ENCODE data around the gene CORO6.

DNA sequence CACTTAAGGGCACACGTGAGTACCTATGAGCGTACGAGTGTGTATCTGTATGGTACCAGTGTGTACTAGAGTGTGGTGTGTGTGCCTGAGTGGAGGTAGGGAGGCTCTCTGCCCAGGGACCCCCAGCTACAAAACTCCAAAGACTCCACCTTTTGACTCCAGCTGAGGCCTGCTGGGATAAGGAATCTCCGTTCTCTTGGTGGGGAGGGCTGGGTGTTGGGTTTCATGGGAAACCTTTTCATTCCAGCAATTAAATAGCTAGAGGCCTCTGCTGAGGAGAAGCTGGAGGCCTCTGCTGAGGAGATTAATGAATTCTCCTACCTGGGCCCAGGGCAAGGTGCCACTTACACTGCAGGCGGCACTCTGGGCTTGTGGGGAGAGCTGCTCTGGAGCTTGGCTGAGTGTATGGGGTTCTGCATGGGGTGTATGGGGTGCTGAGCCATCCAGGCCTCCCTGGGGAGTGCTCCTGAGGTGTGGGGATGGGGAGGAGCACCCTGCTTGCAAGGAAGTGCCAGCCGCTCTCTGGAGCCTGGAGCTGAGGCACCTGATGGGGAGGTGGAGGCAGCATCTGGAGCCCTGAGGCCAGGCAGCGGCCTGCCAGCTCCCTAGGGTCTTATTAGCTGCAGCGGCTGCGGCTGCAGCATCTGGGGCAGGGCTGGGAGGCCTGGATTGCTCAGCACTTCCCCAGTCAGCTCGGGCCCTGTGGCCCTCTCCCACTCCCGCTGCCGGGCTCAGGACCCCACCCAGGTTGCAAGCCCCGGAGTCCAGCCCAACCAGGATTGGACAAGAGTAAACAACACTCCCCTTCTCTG lies 25.1 kb downstream of the CORO6 start:
- TF ChIP-seq POLR2AphosphoS5 (IDR thresholded peaks at IDR 0.05; ENCODE audit: low read depth, low read length) (no peak), CTCF (IDR thresholded peaks at IDR 0.05) (no peak)
- TF ChIP-seq, protein P1, sequence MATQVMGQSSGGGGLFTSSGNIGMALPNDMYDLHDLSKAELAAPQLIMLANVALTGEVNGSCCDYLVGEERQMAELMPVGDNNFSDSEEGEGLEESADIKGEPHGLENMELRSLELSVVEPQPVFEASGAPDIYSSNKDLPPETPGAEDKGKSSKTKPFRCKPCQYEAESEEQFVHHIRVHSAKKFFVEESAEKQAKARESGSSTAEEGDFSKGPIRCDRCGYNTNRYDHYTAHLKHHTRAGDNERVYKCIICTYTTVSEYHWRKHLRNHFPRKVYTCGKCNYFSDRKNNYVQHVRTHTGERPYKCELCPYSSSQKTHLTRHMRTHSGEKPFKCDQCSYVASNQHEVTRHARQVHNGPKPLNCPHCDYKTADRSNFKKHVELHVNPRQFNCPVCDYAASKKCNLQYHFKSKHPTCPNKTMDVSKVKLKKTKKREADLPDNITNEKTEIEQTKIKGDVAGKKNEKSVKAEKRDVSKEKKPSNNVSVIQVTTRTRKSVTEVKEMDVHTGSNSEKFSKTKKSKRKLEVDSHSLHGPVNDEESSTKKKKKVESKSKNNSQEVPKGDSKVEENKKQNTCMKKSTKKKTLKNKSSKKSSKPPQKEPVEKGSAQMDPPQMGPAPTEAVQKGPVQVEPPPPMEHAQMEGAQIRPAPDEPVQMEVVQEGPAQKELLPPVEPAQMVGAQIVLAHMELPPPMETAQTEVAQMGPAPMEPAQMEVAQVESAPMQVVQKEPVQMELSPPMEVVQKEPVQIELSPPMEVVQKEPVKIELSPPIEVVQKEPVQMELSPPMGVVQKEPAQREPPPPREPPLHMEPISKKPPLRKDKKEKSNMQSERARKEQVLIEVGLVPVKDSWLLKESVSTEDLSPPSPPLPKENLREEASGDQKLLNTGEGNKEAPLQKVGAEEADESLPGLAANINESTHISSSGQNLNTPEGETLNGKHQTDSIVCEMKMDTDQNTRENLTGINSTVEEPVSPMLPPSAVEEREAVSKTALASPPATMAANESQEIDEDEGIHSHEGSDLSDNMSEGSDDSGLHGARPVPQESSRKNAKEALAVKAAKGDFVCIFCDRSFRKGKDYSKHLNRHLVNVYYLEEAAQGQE (IDR thresholded peaks at IDR 0.05; ENCODE audit: insufficient read depth in 1 of 2, low read depth in 2 of 2, low read length in 1 of 2), result no peak

Data from Panc1 (cell line).